NCI-H187 treated with DMSO at 0.1 percent for 48 hours (cell line): ENCODE data around the gene PRDM7.

Experiments used
- DNase-seq: peaks from one replicate; lab custom pipeline; 2025; lab: John Stamatoyannopoulos, UW

Gene PRDM7

GRCh38 chr16:90035902-90036301, 41.2 kb downstream of the PRDM7 start:
- no peak for DNase-seq

- no peak for DNase-seq
Measured at GRCh38 chr16:90034504-90034903, 42.6 kb downstream of the PRDM7 start.

- no peak for DNase-seq
Measured at GRCh38 chr16:90033387-90033786, 43.7 kb downstream of the PRDM7 start.

GRCh38 chr16:90032674-90033331, 44.3 kb downstream of the PRDM7 start:
- DNase-seq = no peak

GRCh38 chr16:90031931-90032673, 45.0 kb downstream of the PRDM7 start:
- no peak for DNase-seq

- no peak for DNase-seq
Measured at GRCh38 chr16:90031186-90031930, 45.8 kb downstream of the PRDM7 start.

GRCh38 chr16:90028985-90029384, 48.1 kb downstream of the PRDM7 start:
- DNase-seq = no peak

- no peak for DNase-seq
Measured at GRCh38 chr16:90027611-90028010, 49.5 kb downstream of the PRDM7 start.

GRCh38 chr16:90026135-90026534, 51.0 kb downstream of the PRDM7 start:
- no peak for DNase-seq

GRCh38 chr16:90023078-90023447, 54.1 kb downstream of the PRDM7 start:
- DNase-seq = no peak

- peak; percentile 10 for DNase-seq
Measured at GRCh38 chr16:90022209-90023077, 54.7 kb downstream of the PRDM7 start.

- DNase-seq = no peak
Measured at GRCh38 chr16:90020838-90021382, 56.2 kb downstream of the PRDM7 start.

GRCh38 chr16:90020260-90020837, 56.8 kb downstream of the PRDM7 start:
- DNase-seq = no peak

GRCh38 chr16:90019543-90020259, 57.4 kb downstream of the PRDM7 start:
- no peak for DNase-seq

GRCh38 chr16:90018652-90019542, 58.2 kb downstream of the PRDM7 start, which contains the start of gene DBNDD1:
TSS of gene DBNDD1 (minus strand) at chr16:90019456. CDS start at chr16:90019341, 115 bp downstream.
- DNase-seq = no peak

GRCh38 chr16:90018297-90018651, 58.9 kb downstream of the PRDM7 start:
- DNase-seq = no peak

- DNase-seq = no peak
Measured at GRCh38 chr16:90016339-90016950, 60.7 kb downstream of the PRDM7 start.

- no peak for DNase-seq
Measured at GRCh38 chr16:90015586-90016338, 61.4 kb downstream of the PRDM7 start.
